Measurements from ENCODE around the gene DNAI1. TPM values are rescaled to one million over a fixed set of nuclear protein-coding genes. Genes with fewer than 3 reads are reported as not detected.

Gene DNAI1
- total RNA-seq, 2 experiments from 2014 or later: not detected

DNA sequence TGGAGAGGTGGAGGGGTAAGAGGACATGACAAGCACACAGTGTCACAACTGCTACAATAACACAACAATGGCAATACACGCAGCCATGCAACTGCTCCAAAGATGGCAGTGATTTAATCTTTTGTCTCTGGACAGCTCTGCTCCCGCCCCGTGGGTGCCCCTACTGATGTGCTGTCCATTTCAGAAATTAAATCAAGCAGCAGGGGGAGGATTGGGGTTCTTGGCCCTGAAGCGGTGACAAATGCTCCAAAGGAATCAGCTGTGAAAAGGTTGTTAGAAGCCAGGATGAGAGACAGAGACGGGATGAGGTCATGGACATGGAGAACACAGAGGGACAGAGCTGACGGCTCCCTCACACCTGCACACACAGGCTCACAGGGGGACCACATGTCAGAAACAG is 108.4 kb downstream of the DNAI1 start:
- Mint-ChIP-seq H3K36me3 (no peaks in the 10 kb centered on the region), H3K27ac (no peak overlapping the region), H3K27me3 (peaks cover 14% of the 10 kb centered on the region), H3K4me1 (no peaks in the 10 kb centered on the region), H3K4me3 (no peak overlapping the region), H3K9me3 (ENCODE audit: low read depth) (no peaks in the 10 kb centered on the region)
- CTCF ChIA-PET: no interaction called here
- DNase-seq (no peak), ATAC-seq (no peak)

DNA sequence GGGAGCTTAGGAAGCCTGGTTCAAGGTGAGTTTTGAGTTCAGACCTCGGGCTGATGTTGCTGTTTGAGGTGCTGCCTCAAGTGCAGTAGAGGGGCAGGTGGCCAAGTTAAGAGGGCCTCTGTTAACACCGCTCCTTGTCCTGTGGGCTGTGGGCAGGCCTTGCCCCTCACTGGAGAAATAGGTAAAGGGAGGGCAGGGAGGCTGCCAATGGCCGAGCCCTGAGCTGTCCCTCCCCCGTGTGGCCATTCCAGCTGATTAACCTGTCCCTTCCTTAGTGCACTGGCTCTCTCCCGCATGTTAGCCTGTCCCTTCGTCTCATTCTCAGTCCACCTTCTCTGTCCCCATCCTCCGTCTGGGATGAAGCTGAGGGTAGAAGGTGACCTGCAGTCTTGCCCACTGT is 109.5 kb downstream of the DNAI1 start:
- H3K4me1 Mint-ChIP-seq: no peaks in the 10 kb centered on the region
- CTCF ChIA-PET: interaction anchor here (1.1 kb wide), 1 partner anchor 191 kb away, joined by 3 read pairs; no protein-coding TSS in a partner anchor

DNA sequence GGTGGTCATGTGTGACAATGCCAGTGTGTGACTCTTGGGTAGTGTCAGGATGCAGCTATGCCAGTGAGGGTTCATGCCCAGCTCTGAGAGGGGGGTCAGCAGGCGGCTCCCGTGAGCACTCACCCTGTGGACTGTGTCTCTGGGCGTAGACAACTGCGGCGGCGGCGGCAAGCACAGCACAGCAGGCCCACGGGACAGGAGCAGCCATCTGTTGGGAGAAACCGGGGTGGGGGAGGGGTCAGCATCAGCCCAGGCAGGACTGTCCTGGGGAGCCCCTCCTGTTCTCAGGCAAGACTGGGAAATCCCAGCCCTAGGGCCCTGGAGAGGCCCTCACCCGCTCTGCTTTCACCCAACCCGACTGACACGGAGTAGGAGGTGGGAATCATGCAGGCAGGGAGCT is 110.2 kb downstream of the DNAI1 start:
- Mint-ChIP-seq H3K9me3 (ENCODE audit: low read depth) (no peaks in the 10 kb centered on the region), H3K36me3 (no peaks in the 10 kb centered on the region), H3K4me3 (no peak overlapping the region), H3K27me3 (peaks cover 11% of the 10 kb centered on the region), H3K27ac (no peak overlapping the region), H3K4me1 (no peaks in the 10 kb centered on the region)
- CTCF ChIA-PET: interaction anchor here (1.1 kb wide), 1 partner anchor 191 kb away, joined by 3 read pairs; no protein-coding TSS in a partner anchor
- no peak for ATAC-seq
- no peak for DNase-seq

More for the DNA sequence above, 109.5 kb downstream of the DNAI1 start:
- Mint-ChIP-seq H3K27ac (no peak overlapping the region), H3K9me3 (ENCODE audit: low read depth) (no peaks in the 10 kb centered on the region), H3K27me3 (peaks cover 14% of the 10 kb centered on the region), H3K4me3 (no peak overlapping the region), H3K36me3 (no peaks in the 10 kb centered on the region)
- ATAC-seq (no peak), DNase-seq (no peak)

DNA sequence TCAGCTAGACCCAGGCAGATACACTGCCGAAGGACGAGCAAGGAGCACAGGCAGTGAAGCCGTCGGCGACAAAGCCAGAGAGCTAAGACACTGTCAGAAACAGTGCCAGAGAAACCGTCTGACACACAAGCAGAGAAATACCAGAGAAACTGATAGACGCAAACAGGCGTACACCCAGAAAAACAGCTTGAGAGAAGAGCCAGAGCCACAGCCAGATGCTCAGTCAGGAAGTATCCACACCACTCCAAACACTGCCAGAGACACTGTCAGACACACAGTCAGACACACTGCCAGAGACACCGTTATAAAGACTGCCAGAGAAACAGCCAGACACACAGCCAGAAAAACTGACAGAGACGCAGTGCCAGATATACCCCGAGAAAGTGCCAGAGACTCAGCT is 111.8 kb downstream of the DNAI1 start:
- H3K4me1 Mint-ChIP-seq: no peaks in the 10 kb centered on the region
- DNase-seq: no peak
- no peaks in the 10 kb centered on the region for H3K36me3 Mint-ChIP-seq
- no peak for ATAC-seq
- H3K9me3 Mint-ChIP-seq (ENCODE audit: low read depth): no peaks in the 10 kb centered on the region
- no peak overlapping the region for H3K27ac Mint-ChIP-seq
- peaks cover 14% of the 10 kb centered on the region for H3K27me3 Mint-ChIP-seq
- CTCF ChIA-PET: interaction anchor here (2.6 kb wide), 1 partner anchor 21 kb away, joined by 8 read pairs; no protein-coding TSS in a partner anchor
- H3K4me3 Mint-ChIP-seq: no peak overlapping the region

Other genes with a start within 250 kb of the DNAI1 start
- gene KIF24, start 129.5 kb upstream of the DNAI1 start, total RNA-seq: 10 to 100 TPM in 1 of 2 experiments, 1 to 10 TPM in 1; 9.3 to 13.6 TPM
- gene NUDT2, start 129.2 kb upstream of the DNAI1 start, total RNA-seq: 10 to 100 TPM; 28.9 to 29.7 TPM
- 1 to 10 TPM; 3.7 to 4.2 TPM for gene MYORG, start 81.9 kb upstream of the DNAI1 start, total RNA-seq
- gene FAM219A, start 235 bp upstream of the DNAI1 start, total RNA-seq: 10 to 100 TPM in 1 of 2 experiments, 1 to 10 TPM in 1; 7.9 to 13.8 TPM
- gene ENHO, start 64.2 kb downstream of the DNAI1 start, total RNA-seq: not detected
- gene CNTFR, start 130.9 kb downstream of the DNAI1 start, total RNA-seq: not detected
- gene RPP25L, start 153.3 kb downstream of the DNAI1 start, total RNA-seq: 10 to 100 TPM; 27.2 to 27.8 TPM
- gene DCTN3, start 161.7 kb downstream of the DNAI1 start, total RNA-seq: 100 to 1,000 TPM; 106 to 120 TPM
- under 1 TPM in 1 of 2 experiments, not detected in 1; 0.26 TPM for gene ARID3C, start 170.3 kb downstream of the DNAI1 start, total RNA-seq
- 10 to 100 TPM; 66.1 to 82.1 TPM for gene SIGMAR1, start 179.0 kb downstream of the DNAI1 start, total RNA-seq
- 10 to 100 TPM; 61.0 to 71.3 TPM for gene GALT, start 187.9 kb downstream of the DNAI1 start, total RNA-seq
- gene IL11RA, start 193.4 kb downstream of the DNAI1 start, total RNA-seq: 10 to 100 TPM; 26.5 to 26.7 TPM
- not detected for gene CCL27, start 203.9 kb downstream of the DNAI1 start, total RNA-seq
- not detected for gene CCL19, start 232.5 kb downstream of the DNAI1 start, total RNA-seq